ENCODE data around the gene STYK1. TPM values are rescaled to one million over a fixed set of nuclear protein-coding genes. Genes with fewer than 3 reads are reported as not detected.

Gene STYK1, protein sequence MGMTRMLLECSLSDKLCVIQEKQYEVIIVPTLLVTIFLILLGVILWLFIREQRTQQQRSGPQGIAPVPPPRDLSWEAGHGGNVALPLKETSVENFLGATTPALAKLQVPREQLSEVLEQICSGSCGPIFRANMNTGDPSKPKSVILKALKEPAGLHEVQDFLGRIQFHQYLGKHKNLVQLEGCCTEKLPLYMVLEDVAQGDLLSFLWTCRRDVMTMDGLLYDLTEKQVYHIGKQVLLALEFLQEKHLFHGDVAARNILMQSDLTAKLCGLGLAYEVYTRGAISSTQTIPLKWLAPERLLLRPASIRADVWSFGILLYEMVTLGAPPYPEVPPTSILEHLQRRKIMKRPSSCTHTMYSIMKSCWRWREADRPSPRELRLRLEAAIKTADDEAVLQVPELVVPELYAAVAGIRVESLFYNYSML
- 0.14 and 1.1 TPM in 2 replicates for total RNA-seq (2011; cell fraction: chromatin; rRNA removed; ENCODE audit: low replicate concordance)
- 0.17 and 0.66 TPM in 2 replicates for total RNA-seq (2011; cell fraction: nucleolus; rRNA removed)
- 0.23 and 0.81 TPM in 2 replicates for total RNA-seq (2011; cell fraction: nucleoplasm; rRNA removed)
- total RNA-seq (2014; rRNA removed) (0.16 and 0.64 TPM in 2 replicates), total RNA-seq (2014; rRNA removed; fragmentation: Illumina TruSeq; extraction: Trizol) (0.38 and 1.1 TPM in 2 replicates), total RNA-seq (2015; rRNA removed; fragmentation: Illumina TruSeq; extraction: Trizol) (0.34 and 1.8 TPM in 2 replicates), total RNA-seq (2021) (0.31 and 0.95 TPM in 2 replicates), polyA plus RNA-seq (2011; rRNA removed) (0.31 and 0.38 TPM in 2 replicates), polyA plus RNA-seq (2014; fragmentation: Illumina TruSeq; extraction: Trizol) (0.36 and 0.56 TPM in 2 replicates), polyA plus RNA-seq (2014; fragmentation: Nextera tagmentation; extraction: Ambion mirVana) (under 1 TPM; 0.44 to 0.67 TPM), polyA plus RNA-seq (2014; rRNA removed) (0.11 and 0.46 TPM in 2 replicates), polyA minus RNA-seq (2011; rRNA and poly(A)+ RNA removed) (0.18 and 1.4 TPM in 2 replicates), Bru-seq, nascent RNA (percentile 38 among the genes with signal in this experiment), BruChase-seq, experiment 1, labeled RNA remaining after a 2-hour chase (percentile 42 among the genes with signal in this experiment), BruChase-seq, experiment 2, labeled RNA remaining after a 6-hour chase (percentile 42 among the genes with signal in this experiment)
- polyA plus RNA-seq (2011; cell fraction: cytosol; rRNA removed), result 0.13 TPM in 2 replicates
- polyA plus RNA-seq (2011; cell fraction: nucleus; rRNA removed), result 0.18 and 1.1 TPM in 2 replicates
- polyA plus RNA-seq (2012), result 0.24 and 0.40 TPM in 2 replicates
- polyA minus RNA-seq (2011; cell fraction: cytosol; rRNA and poly(A)+ RNA removed), result not detected in 2 replicates
- 0.13 TPM in 1 of 2 replicates, not detected in the other for polyA minus RNA-seq (2011; cell fraction: nucleus; rRNA and poly(A)+ RNA removed)
- long read RNA-seq, experiment 1, partial matches to known transcripts, result 0 of 2 reads
- long read RNA-seq, experiment 1, other reads (novel, unspliced or antisense), result 1 of 2 reads
- long read RNA-seq, experiment 2, partial matches to known transcripts, result 0 of 1 reads
- long read RNA-seq, experiment 2, other reads (novel, unspliced or antisense), result 0 of 1 reads
- long read RNA-seq, experiment 3, result 0 reads

DNA sequence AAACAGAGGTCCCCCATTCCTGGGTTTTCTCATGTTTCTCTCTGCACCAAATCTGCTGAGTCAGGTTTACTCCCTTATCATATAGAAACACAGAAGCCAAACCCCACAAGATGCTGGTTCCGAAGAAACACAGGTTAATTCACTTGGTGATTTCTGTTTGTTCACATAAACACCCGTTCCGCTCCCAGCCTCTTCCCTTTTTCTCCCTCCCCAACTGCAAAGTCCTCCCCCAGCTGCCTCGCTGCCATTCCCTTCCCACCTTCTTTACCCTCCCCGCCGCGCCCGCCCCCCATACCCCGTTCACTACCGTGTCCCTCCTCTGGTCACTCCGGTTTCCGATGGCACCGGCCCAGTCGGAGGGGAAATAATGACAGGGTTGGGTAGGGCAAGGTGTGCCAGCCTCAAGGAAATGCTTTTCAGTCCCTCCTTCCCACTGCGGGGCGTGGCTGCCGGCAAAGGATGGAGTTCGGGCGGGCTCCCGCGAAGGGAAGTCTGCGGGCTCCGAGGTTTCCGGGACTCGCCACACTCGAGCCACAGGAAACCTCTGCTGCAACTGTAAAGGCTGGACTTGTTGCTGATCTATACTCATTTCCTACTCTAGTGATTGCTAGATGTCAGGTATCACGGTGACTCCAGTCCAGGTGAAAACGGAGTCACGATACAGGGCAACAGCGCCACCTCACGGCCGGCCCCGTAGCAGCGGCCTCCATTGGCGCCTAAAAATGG is at the start of gene STYK1:
STYK1 (minus strand) TSS at position 394 of the 726 bp plus-strand sequence. CDS start 39,434 bp downstream, outside the sequence.
- ATAC-seq (peak; percentile 87), DNase-seq (ENCODE audit: extremely low read depth in 1 of 4, low spot score in 3 of 4) (peak; percentile 63 to 73 (median 66)), FAIRE-seq (peak; percentile 73)
- in situ Hi-C loops (cut with MboI) (no loop called here), intact Hi-C loops (cut with micrococcal nuclease) (loop anchor here (1.0 to 5.0 kb wide), 4 partner anchors 61 to 343 kb away; partner anchors contain the start of gene MAGOHB)
- Histone ChIP-seq H3K4me3 (peak within 1 kb of the TSS; percentile 57), H3K27me3 (ENCODE audit: control insufficient read depth in 2 of 2, insufficient read depth in 2 of 2, low read length in 2 of 2) (no peaks in the 10 kb centered on the region), H3K79me2 (ENCODE audit: control insufficient read depth, insufficient read depth, low read length) (no peaks in the 10 kb centered on the region), H3K27ac (ENCODE audit: extremely low read depth, low read depth, low read length) (peak within 1 kb of the TSS; percentile 52; the same call in 2 of the 3 replicates), H3K36me3 (ENCODE audit: control insufficient read depth, insufficient read depth, low read length) (no peaks in the 10 kb centered on the region), H3K9me3 (replicated peaks; ENCODE audit: control insufficient read depth, insufficient read depth, low read depth, low read length) (no peaks in the 10 kb centered on the region), H2AFZ (ENCODE audit: low read depth, low read length) (peak within 1 kb of the TSS; percentile 97), H4K20me1 (replicated peaks; ENCODE audit: control insufficient read depth, insufficient read depth, low read length) (no peaks in the 10 kb centered on the region), H3K4me1 (replicated peaks in 1 of 2; ENCODE audit: control insufficient read depth in 2 of 2, insufficient read depth in 2 of 2, low read length in 2 of 2) (peaks cover 3 to 4% of the 10 kb centered on the region in 2 experiments; a peak in 4 of 5 replicates), H3K9me1 (ENCODE audit: control insufficient read depth, insufficient read depth, low read length) (no peaks in the 10 kb centered on the region), H3K4me2 (ENCODE audit: insufficient read depth, low read length) (peak within 1 kb of the TSS; percentile 91), H3K9ac (ENCODE audit: insufficient read depth in 1 of 2, low read depth in 2 of 2, low read length in 2 of 2) (peak within 1 kb of the TSS; percentile 44 to 81; a peak in 3 of 4 replicates)
- BruUV-seq (replicated peaks), result no TSS peak
- POLR2A ChIA-PET, result no interaction called here
- CTCF ChIA-PET (ENCODE audit: low intra/inter-chr PET ratio), result interaction anchor here (0.8 to 1.9 kb wide), 4 partner anchors 66 to 521 kb away, joined by 4 to 9 read pairs (median 4); no protein-coding TSS in a partner anchor
- WGBS (ENCODE audit: insufficient coverage, low coverage, missing lambda C conversion rate), result 2% methylated on average over 21 of the region's 35 CpGs
- TF ChIP-seq C11orf30 (IDR thresholded peaks at IDR 0.05; ENCODE audit: low read depth) (peak; percentile 99), CTBP1 (IDR thresholded peaks at IDR 0.05; ENCODE audit: borderline replicate concordance) (peak; percentile 84; the same call in 1 of the 2 replicates), CREM (IDR thresholded peaks at IDR 0.05; ENCODE audit: low read depth) (0 out of 2 replicates have a peak, but pooled peaks have one; percentile 4), SPI1 (IDR thresholded peaks at IDR 0.05; ENCODE audit: borderline replicate concordance, low read depth, low read length) (peak; percentile 64; the same call in 1 of the 2 replicates), CBFA2T3 (IDR thresholded peaks at IDR 0.05) (peak; percentile 61), ETV1 (tag; conservative IDR thresholded peaks at IDR 0.05; ENCODE audit: low read depth) (no peak), TCF3 (CRISPR knock-in tag; IDR thresholded peaks at IDR 0.05) (0 out of 2 replicates have a peak, but pooled peaks have one; percentile 26), BACH1 (tag; IDR thresholded peaks at IDR 0.05) (peak; percentile 77; the same call in 1 of the 2 replicates), ZNF778 (CRISPR knock-in tag; IDR thresholded peaks at IDR 0.05) (no peak), MAFK (IDR thresholded peaks at IDR 0.05; ENCODE audit: low read length) (peak; percentile 99), PRPF4 (IDR thresholded peaks at IDR 0.05; ENCODE audit: insufficient read depth, low read depth, low read length, poor library complexity, severe bottlenecking) (no peak)
- TF ChIP-seq, protein P1, sequence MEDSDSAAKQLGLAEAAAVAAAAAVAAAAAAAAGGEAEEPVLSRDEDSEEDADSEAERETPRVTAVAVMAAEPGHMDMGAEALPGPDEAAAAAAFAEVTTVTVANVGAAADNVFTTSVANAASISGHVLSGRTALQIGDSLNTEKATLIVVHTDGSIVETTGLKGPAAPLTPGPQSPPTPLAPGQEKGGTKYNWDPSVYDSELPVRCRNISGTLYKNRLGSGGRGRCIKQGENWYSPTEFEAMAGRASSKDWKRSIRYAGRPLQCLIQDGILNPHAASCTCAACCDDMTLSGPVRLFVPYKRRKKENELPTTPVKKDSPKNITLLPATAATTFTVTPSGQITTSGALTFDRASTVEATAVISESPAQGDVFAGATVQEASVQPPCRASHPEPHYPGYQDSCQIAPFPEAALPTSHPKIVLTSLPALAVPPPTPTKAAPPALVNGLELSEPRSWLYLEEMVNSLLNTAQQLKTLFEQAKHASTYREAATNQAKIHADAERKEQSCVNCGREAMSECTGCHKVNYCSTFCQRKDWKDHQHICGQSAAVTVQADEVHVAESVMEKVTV (CRISPR knock-in tag; IDR thresholded peaks at IDR 0.05), result peak; percentile 57
- TF ChIP-seq, protein P2, sequence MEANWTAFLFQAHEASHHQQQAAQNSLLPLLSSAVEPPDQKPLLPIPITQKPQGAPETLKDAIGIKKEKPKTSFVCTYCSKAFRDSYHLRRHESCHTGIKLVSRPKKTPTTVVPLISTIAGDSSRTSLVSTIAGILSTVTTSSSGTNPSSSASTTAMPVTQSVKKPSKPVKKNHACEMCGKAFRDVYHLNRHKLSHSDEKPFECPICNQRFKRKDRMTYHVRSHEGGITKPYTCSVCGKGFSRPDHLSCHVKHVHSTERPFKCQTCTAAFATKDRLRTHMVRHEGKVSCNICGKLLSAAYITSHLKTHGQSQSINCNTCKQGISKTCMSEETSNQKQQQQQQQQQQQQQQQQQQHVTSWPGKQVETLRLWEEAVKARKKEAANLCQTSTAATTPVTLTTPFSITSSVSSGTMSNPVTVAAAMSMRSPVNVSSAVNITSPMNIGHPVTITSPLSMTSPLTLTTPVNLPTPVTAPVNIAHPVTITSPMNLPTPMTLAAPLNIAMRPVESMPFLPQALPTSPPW (CRISPR knock-in tag; IDR thresholded peaks at IDR 0.05), result peak; percentile 32; the same call in 1 of the 2 replicates

Data from K562 (cell line).